M059J (cell line): ENCODE measurements around the gene PCDHA9. TPM values are rescaled to one million over a fixed set of nuclear protein-coding genes. Genes with fewer than 3 reads are reported as not detected.
"Not testable (repeated sequence)": the region's sequence is repeated elsewhere in the genome, so short reads cannot be mapped to it uniquely, and the experiment has no call there.

Experiments
- DNase-seq: peaks from one replicate; pipeline ENCODE4 v3.0.0-alpha.2; 2012; ENCODE audit warnings: low read depth
- total RNA-seq: library from RNA; depleted of rRNA; stranded (reverse); fragments of >200 nt; shearing (Covaris generic); gene quantifications from 2 replicates; pipeline ENCODE4 v1.2.3, GENCODE V29; 2014

PCDHA9 gene
- total RNA-seq, 1 experiment from 2014 or later = not detected

GRCh38 chr5:140835622-140836510, 12.3 kb upstream of the PCDHA9 start:
- DNase-seq = no peak

- no peak for DNase-seq
Measured at GRCh38 chr5:140840978-140841962, 6.9 kb upstream of the PCDHA9 start, which contains the start of gene PCDHA8. TSS of gene PCDHA8 (plus strand) at chr5:140841187. CDS start at chr5:140841322, 135 bp downstream.

- DNase-seq = no peak
Measured at GRCh38 chr5:140842798-140843733, 5.1 kb upstream of the PCDHA9 start.

GRCh38 chr5:140849831-140850634, 1.9 kb downstream of the PCDHA9 start:
- not testable (repeated sequence) for DNase-seq

GRCh38 chr5:140855772-140856674, 7.8 kb downstream of the PCDHA9 start, which contains the start of gene PCDHA10:
TSS of gene PCDHA10 (plus strand) at chr5:140855897. CDS start at chr5:140856049, 152 bp downstream.
- no peak for DNase-seq

GRCh38 chr5:140857177-140857986, 9.2 kb downstream of the PCDHA9 start:
- no peak for DNase-seq

GRCh38 chr5:140857987-140858240, 9.7 kb downstream of the PCDHA9 start:
- no peak for DNase-seq

- no peak for DNase-seq
Measured at GRCh38 chr5:140862441-140863295, 14.5 kb downstream of the PCDHA9 start.

GRCh38 chr5:140868721-140869554, 20.8 kb downstream of the PCDHA9 start, which contains the start of gene PCDHA11:
TSS of gene PCDHA11 (plus strand) at chr5:140868957. CDS start at chr5:140869104, 147 bp downstream.
- peak; percentile 63 for DNase-seq

- no peak for DNase-seq
Measured at GRCh38 chr5:140869555-140869886, 21.3 kb downstream of the PCDHA9 start.

- no peak for DNase-seq
Measured at GRCh38 chr5:140870221-140871201, 22.3 kb downstream of the PCDHA9 start.

- no peak for DNase-seq
Measured at GRCh38 chr5:140875085-140876065, 27.2 kb downstream of the PCDHA9 start, which contains the start of gene PCDHA12. TSS of gene PCDHA12 (plus strand) at chr5:140875308. CDS start at chr5:140875473, 165 bp downstream.

GRCh38 chr5:140876541-140877261, 28.5 kb downstream of the PCDHA9 start:
- not testable (repeated sequence) for DNase-seq
